DND-41 (cell line): ENCODE data around the gene SMARCC2.

ENCODE experiments used
- CTCF ChIP-seq: IDR thresholded peaks from 2 replicates; pipeline ENCODE4 v1.5.1; 2012; ENCODE audit warnings: borderline replicate concordance, low read length, moderate library complexity, mild to moderate bottlenecking; ENCODE audit not compliant: poor library complexity, severe bottlenecking; ENCODE audit errors: extremely low read depth
- EZH2 ChIP-seq: IDR thresholded peaks from 3 replicates; pipeline ENCODE4 v1.6.1; 2012; ENCODE audit warnings: borderline replicate concordance, low read depth, mild to moderate bottlenecking, moderate library complexity, low read length, inconsistent platforms; ENCODE audit not compliant: severe bottlenecking

DNA sequence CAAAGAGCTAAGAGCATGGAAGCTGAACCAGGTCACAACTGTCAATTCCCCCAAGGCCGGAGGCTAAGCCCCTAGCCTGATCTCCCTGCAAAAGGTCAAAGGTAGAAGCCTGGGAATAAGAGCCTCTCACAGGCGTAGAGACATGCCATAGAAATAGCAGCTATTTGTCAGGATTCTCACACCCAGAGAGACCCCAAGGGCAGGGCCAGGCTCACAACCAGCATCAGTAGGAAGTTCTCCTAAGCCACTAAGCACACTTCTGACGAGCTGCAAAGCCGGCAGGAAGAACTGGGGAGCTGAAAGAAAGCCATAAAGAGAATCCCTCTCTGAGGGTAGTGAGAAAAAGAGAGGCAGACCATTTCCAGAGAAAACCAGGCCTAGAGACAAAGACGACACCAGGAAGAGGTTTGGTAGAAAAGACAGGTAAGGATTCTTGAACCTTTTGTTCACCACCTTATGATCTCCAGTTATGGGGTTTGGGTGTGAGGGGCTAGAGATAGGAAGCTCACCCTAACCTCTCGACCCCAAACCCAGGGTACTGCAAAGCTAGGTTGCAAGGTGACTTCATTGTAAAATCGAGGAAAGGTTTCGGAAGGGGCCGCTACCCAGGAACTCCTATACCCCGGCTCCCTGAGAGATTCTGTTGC lies 1.0 kb downstream of the SMARCC2 start:
- TF ChIP-seq CTCF (no peak), EZH2 (no peak)
